Measurements from ENCODE around the gene UBL7.

GRCh38 chr15:74423431-74424257, 37.3 kb downstream of the UBL7 start:
- TF ChIP-seq CTCF (IDR thresholded peaks at IDR 0.05; ENCODE audit: low read depth, low read length): no peak
- TF ChIP-seq EZH2phosphoT487 (IDR thresholded peaks at IDR 0.05; ENCODE audit: low read depth): no peak
